HepG2 (cell line): ENCODE results near the gene MRPS14. TPM values are rescaled to one million over a fixed set of nuclear protein-coding genes. Genes with fewer than 3 reads are reported as not detected.

Experiments used
- ADNP ChIP-seq: sonication (generic); formaldehyde crosslinking; IDR thresholded peaks from 2 replicates; pipeline ENCODE4 v1.4.0; 2020; ENCODE audit warnings: missing genetic modification reagents
- BCLAF1 ChIP-seq: fragments of 450-650 bp; IDR thresholded peaks from 2 replicates; pipeline ENCODE4 v1.6.1; 2017; ENCODE audit warnings: mild to moderate bottlenecking
- DPF2 ChIP-seq: sonication (generic); formaldehyde crosslinking; IDR thresholded peaks from 2 replicates; pipeline ENCODE4 v1.4.0; 2020; ENCODE audit warnings: mild to moderate bottlenecking, low read depth, missing genetic modification reagents, borderline replicate concordance
- EEA1 ChIP-seq: sonication (generic); formaldehyde crosslinking; IDR thresholded peaks from 2 replicates; pipeline ENCODE4 v1.5.1; 2020; ENCODE audit warnings: mild to moderate bottlenecking, missing genetic modification reagents, borderline replicate concordance
- FLYWCH1 ChIP-seq: sonication (generic); formaldehyde crosslinking; IDR thresholded peaks from 2 replicates; pipeline ENCODE4 v1.8.1; 2023; ENCODE audit warnings: mild to moderate bottlenecking, missing genetic modification reagents
- HDAC1 ChIP-seq: sonication (generic); formaldehyde crosslinking; IDR thresholded peaks from 2 replicates; pipeline ENCODE4 v1.5.1; 2020; ENCODE audit warnings: mild to moderate bottlenecking, missing genetic modification reagents
- HNRNPK ChIP-seq: fragments of 200-400 bp; formaldehyde crosslinking; IDR thresholded peaks from 2 replicates; pipeline ENCODE4 v1.6.1; 2018; ENCODE audit warnings: low read length, low read depth, moderate library complexity, mild to moderate bottlenecking; ENCODE audit not compliant: poor library complexity, severe bottlenecking
- HNRNPUL1 ChIP-seq: fragments of 200-400 bp; formaldehyde crosslinking; IDR thresholded peaks from 2 replicates; pipeline ENCODE4 v1.6.1; 2017; ENCODE audit warnings: low read depth, mild to moderate bottlenecking, low read length, moderate library complexity
- MIXL1 ChIP-seq: IDR thresholded peaks from 2 replicates; pipeline ENCODE4 v1.6.1; 2016
- PCBP1 ChIP-seq: fragments of 200-400 bp; formaldehyde crosslinking; IDR thresholded peaks from 2 replicates; pipeline ENCODE4 v1.6.1; 2017; ENCODE audit warnings: mild to moderate bottlenecking, low read depth, low read length, borderline replicate concordance
- REPIN1 ChIP-seq: sonication (generic); formaldehyde crosslinking; IDR thresholded peaks from 2 replicates; pipeline ENCODE4 v1.8.0; 2022; ENCODE audit warnings: missing genetic modification reagents, low read depth, mild to moderate bottlenecking, borderline replicate concordance
- SMYD3 ChIP-seq: sonication (generic); formaldehyde crosslinking; IDR thresholded peaks from 2 replicates; pipeline ENCODE4 v1.8.1; 2023; ENCODE audit warnings: mild to moderate bottlenecking, missing genetic modification reagents
- TBL1XR1 ChIP-seq: fragments of 150-350 bp; IDR thresholded peaks from 2 replicates; pipeline ENCODE4 v1.6.1; 2014; ENCODE audit warnings: borderline replicate concordance, low read length; ENCODE audit not compliant: partially characterized antibody
- TFDP2 ChIP-seq: sonication (generic); formaldehyde crosslinking; IDR thresholded peaks from 2 replicates; pipeline ENCODE4 v1.4.0; 2020; ENCODE audit warnings: missing genetic modification reagents
- ZBTB20 ChIP-seq: sonication (generic); formaldehyde crosslinking; IDR thresholded peaks from 2 replicates; pipeline ENCODE4 v1.8.1; 2023; ENCODE audit warnings: missing genetic modification reagents, low read depth, mild to moderate bottlenecking, borderline replicate concordance
- ZFP82 ChIP-seq: sonication (generic); formaldehyde crosslinking; IDR thresholded peaks from 2 replicates; pipeline ENCODE4 v1.5.1; 2020; ENCODE audit warnings: mild to moderate bottlenecking, missing genetic modification reagents, borderline replicate concordance
- ZSCAN21 ChIP-seq: sonication (generic); formaldehyde crosslinking; IDR thresholded peaks from 2 replicates; pipeline ENCODE4 v1.8.0; 2022; ENCODE audit warnings: mild to moderate bottlenecking, missing genetic modification reagents, moderate library complexity, borderline replicate concordance
- polyA plus RNA-seq, 8 experiments: library from polyadenylated mRNA; depleted of rRNA in 3 of 8; stranded (reverse) in 7 of 8; unstranded in 1 of 8; fragments of >200 nt; fragmentation: Illumina TruSeq in 4 of 8; extraction: Trizol in 4 of 8; gene quantifications; 2 replicates each; pipeline versions ENCODE4 v1.2.1 to v1.2.3, GENCODE V29; 2011 to 2016; ENCODE audit warnings: low read depth in 4 of 8, missing spikeins in 1 of 8, mixed read lengths in 1 of 8; ENCODE audit not compliant: insufficient read depth in 1 of 8
- total RNA-seq, 5 experiments: library from RNA; depleted of rRNA; stranded (reverse); fragments of >200 nt; fragmentation: Illumina TruSeq; extraction: Trizol; gene quantifications; 2 replicates each; pipeline ENCODE4 v1.2.3, GENCODE V29; 2016; ENCODE audit warnings: low read depth in 1 of 5
- TF ChIP-seq, protein P1 (sequence below): IDR thresholded peaks from 2 replicates; pipeline ENCODE4 v1.6.1; 2016; ENCODE audit warnings: missing genetic modification reagents, missing compliant biosample characterization
- TF ChIP-seq, protein P2 (sequence below), 2 experiments: IDR thresholded peaks; 2 replicates each; pipeline ENCODE4 v1.6.1; 2011 to 2012; ENCODE audit warnings: low read length in 2 of 2, borderline replicate concordance in 1 of 2, low read depth in 1 of 2, mild to moderate bottlenecking in 1 of 2, moderate library complexity in 1 of 2

MRPS14 gene
- total and polyA plus RNA-seq, 2 of the 13 experiments (the other 11 are each of a cell fraction or from before 2014, with no cell fraction given): 36.6 to 43.2 TPM

- peak; percentile 93 for TF ChIP-seq TFDP2 (CRISPR knock-in tag)
- TF ChIP-seq HDAC1 (CRISPR knock-in tag): peak; percentile 68
- TF ChIP-seq FLYWCH1 (CRISPR knock-in tag): 0 out of 2 replicates have a peak, but pooled peaks have one; percentile 38
- peak; percentile 70; the same call in 1 of the 2 replicates for TF ChIP-seq ZSCAN21 (CRISPR knock-in tag)
- TF ChIP-seq ADNP (CRISPR knock-in tag): no peak
- TF ChIP-seq, protein P1, sequence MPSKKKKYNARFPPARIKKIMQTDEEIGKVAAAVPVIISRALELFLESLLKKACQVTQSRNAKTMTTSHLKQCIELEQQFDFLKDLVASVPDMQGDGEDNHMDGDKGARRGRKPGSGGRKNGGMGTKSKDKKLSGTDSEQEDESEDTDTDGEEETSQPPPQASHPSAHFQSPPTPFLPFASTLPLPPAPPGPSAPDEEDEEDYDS (CRISPR knock-in tag): no peak; the same call in 1 of the 2 replicates
- 0 out of 2 replicates have a peak, but pooled peaks have one; percentile 16 for TF ChIP-seq ZBTB20 (CRISPR knock-in tag)
- peak; percentile 57 for TF ChIP-seq HNRNPK
- TF ChIP-seq, protein P2, sequence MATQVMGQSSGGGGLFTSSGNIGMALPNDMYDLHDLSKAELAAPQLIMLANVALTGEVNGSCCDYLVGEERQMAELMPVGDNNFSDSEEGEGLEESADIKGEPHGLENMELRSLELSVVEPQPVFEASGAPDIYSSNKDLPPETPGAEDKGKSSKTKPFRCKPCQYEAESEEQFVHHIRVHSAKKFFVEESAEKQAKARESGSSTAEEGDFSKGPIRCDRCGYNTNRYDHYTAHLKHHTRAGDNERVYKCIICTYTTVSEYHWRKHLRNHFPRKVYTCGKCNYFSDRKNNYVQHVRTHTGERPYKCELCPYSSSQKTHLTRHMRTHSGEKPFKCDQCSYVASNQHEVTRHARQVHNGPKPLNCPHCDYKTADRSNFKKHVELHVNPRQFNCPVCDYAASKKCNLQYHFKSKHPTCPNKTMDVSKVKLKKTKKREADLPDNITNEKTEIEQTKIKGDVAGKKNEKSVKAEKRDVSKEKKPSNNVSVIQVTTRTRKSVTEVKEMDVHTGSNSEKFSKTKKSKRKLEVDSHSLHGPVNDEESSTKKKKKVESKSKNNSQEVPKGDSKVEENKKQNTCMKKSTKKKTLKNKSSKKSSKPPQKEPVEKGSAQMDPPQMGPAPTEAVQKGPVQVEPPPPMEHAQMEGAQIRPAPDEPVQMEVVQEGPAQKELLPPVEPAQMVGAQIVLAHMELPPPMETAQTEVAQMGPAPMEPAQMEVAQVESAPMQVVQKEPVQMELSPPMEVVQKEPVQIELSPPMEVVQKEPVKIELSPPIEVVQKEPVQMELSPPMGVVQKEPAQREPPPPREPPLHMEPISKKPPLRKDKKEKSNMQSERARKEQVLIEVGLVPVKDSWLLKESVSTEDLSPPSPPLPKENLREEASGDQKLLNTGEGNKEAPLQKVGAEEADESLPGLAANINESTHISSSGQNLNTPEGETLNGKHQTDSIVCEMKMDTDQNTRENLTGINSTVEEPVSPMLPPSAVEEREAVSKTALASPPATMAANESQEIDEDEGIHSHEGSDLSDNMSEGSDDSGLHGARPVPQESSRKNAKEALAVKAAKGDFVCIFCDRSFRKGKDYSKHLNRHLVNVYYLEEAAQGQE (IDR thresholded peaks at IDR 0.05; ENCODE audit: borderline replicate concordance in 1 of 2, low read depth in 1 of 2, low read length in 2 of 2): 0 out of 4 replicates have a peak, but pooled peaks of 1 of the 2 experiments have one; percentile 41
- peak; percentile 78 for TF ChIP-seq ZFP82
- no peak for TF ChIP-seq PCBP1
- TF ChIP-seq EEA1 (CRISPR knock-in tag): peak; percentile 98; the same call in 1 of the 2 replicates
- TF ChIP-seq TBL1XR1: no peak
- TF ChIP-seq BCLAF1: no peak
- TF ChIP-seq SMYD3: no peak; the same call in 1 of the 2 replicates
- TF ChIP-seq DPF2 (CRISPR knock-in tag): no peak
- 0 out of 2 replicates have a peak, but pooled peaks have one; percentile 82 for TF ChIP-seq REPIN1 (CRISPR knock-in tag)
- 0 out of 2 replicates have a peak, but pooled peaks have one; percentile 18 for TF ChIP-seq HNRNPUL1
- no peak for TF ChIP-seq MIXL1 (CRISPR knock-in tag)
Observed at GRCh38 chr1:174999936-175000696, 23.1 kb downstream of the MRPS14 start, which contains the start of gene CACYBP (continued).
